GM23338 (cell line): ENCODE measurements around the gene UBXN10. TPM values are rescaled to one million over a fixed set of nuclear protein-coding genes. Genes with fewer than 3 reads are reported as not detected.

Source experiments
- ATAC-seq: fragments of 200-7000 bp; cut with Tn5 transposase; 3 replicates; pipeline ENCODE4 v1.9.1; 2020
- DNase-seq: peaks from one replicate; pipeline ENCODE4 v3.0.0-alpha.2; 2015; ENCODE audit warnings: low spot score
- H2AFZ ChIP-seq: fragments of 200-600 bp; sonication (generic); 2 replicates; pipeline ENCODE4 v1.8.0; 2016; ENCODE audit warnings: antibody characterized with exemption, mild to moderate bottlenecking, moderate library complexity
- H3F3A ChIP-seq: fragments of 200-600 bp; sonication (generic); replicated peaks from 2 replicates; pipeline ENCODE4 v1.8.0; 2017; ENCODE audit warnings: antibody characterized with exemption, mixed run types, low read depth
- H3K27ac ChIP-seq: fragments of 200-600 bp; sonication (generic); 2 replicates; pipeline ENCODE4 v1.6.1; 2016; ENCODE audit warnings: low read depth
- H3K27me3 ChIP-seq: fragments of 200-600 bp; sonication (generic); 2 replicates; pipeline ENCODE4 v1.8.0; 2016; ENCODE audit warnings: mild to moderate bottlenecking, mixed run types, moderate library complexity; ENCODE audit not compliant: insufficient read depth
- H3K36me3 ChIP-seq: fragments of 200-600 bp; sonication (generic); 2 replicates; pipeline ENCODE4 v1.8.0; 2016; ENCODE audit warnings: mild to moderate bottlenecking; ENCODE audit not compliant: insufficient read depth
- H3K4me1 ChIP-seq: fragments of 200-600 bp; sonication (generic); 2 replicates; pipeline ENCODE4 v1.8.0; 2016; ENCODE audit warnings: mild to moderate bottlenecking, moderate library complexity; ENCODE audit not compliant: insufficient read depth
- H3K4me2 ChIP-seq: fragments of 200-600 bp; sonication (generic); 2 replicates; pipeline ENCODE4 v1.7.1; 2017; ENCODE audit warnings: mixed run types
- H3K4me3 ChIP-seq: fragments of 200-600 bp; sonication (generic); 2 replicates; pipeline ENCODE4 v1.6.1; 2016; ENCODE audit warnings: mixed run types
- H3K79me2 ChIP-seq: fragments of 200-600 bp; sonication (generic); replicated peaks from 2 replicates; pipeline ENCODE4 v1.8.0; 2017; ENCODE audit warnings: mild to moderate bottlenecking; ENCODE audit not compliant: insufficient read depth
- H3K9me2 ChIP-seq: fragments of 200-600 bp; sonication (generic); 2 replicates; pipeline ENCODE4 v1.8.0; 2017; ENCODE audit not compliant: insufficient read depth
- H4K20me1 ChIP-seq: fragments of 200-600 bp; sonication (generic); replicated peaks from 2 replicates; pipeline ENCODE4 v1.8.0; 2017; ENCODE audit warnings: mild to moderate bottlenecking; ENCODE audit not compliant: insufficient read depth
- H3K27ac Mint-ChIP-seq: 2 replicates; pipeline ENCODE4 v1.8.0; 2020; ENCODE audit warnings: inconsistent platforms, mild to moderate bottlenecking, moderate library complexity, mixed read lengths
- H3K27me3 Mint-ChIP-seq: 3 replicates; pipeline ENCODE4 v1.8.0; 2022; ENCODE audit warnings: low read depth, mild to moderate bottlenecking, moderate library complexity, mixed read lengths, inconsistent platforms; ENCODE audit not compliant: insufficient read depth, poor library complexity
- H3K36me3 Mint-ChIP-seq: 3 replicates; pipeline ENCODE4 v1.8.0; 2021; ENCODE audit warnings: low read depth, mild to moderate bottlenecking, inconsistent platforms, moderate library complexity, mixed read lengths
- H3K4me1 Mint-ChIP-seq: 3 replicates; pipeline ENCODE4 v1.8.0; 2020; ENCODE audit warnings: mild to moderate bottlenecking, inconsistent platforms, mixed read lengths
- H3K4me3 Mint-ChIP-seq: 3 replicates; pipeline ENCODE4 v1.8.0; 2021; ENCODE audit warnings: moderate library complexity, mild to moderate bottlenecking, inconsistent platforms, mixed read lengths
- H3K9me3 Mint-ChIP-seq: 3 replicates; pipeline ENCODE4 v1.8.0; 2020; ENCODE audit warnings: moderate library complexity, mild to moderate bottlenecking, inconsistent platforms, mixed read lengths
- CREB1 ChIP-seq: fragments of 250-450 bp; sonication (Bioruptor Pico); IDR thresholded peaks from 2 replicates; pipeline ENCODE4 v1.5.0; 2020; ENCODE audit warnings: low read depth, mild to moderate bottlenecking, moderate library complexity
- EZH2 ChIP-seq: fragments of 200-600 bp; sonication (generic); IDR thresholded peaks from one replicate; pipeline ENCODE4 v1.8.0; 2017; ENCODE audit warnings: antibody characterized with exemption, mild to moderate bottlenecking, low read depth; ENCODE audit not compliant: unreplicated experiment
- EZH2phosphoT487 ChIP-seq: fragments of 200-600 bp; sonication (generic); IDR thresholded peaks from one replicate; pipeline ENCODE4 v1.8.1; 2018; ENCODE audit warnings: antibody characterized with exemption; ENCODE audit not compliant: unreplicated experiment
- JUNB ChIP-seq: IDR thresholded peaks from one replicate; pipeline ENCODE4 v1.6.1; 2016; ENCODE audit warnings: antibody characterized with exemption; ENCODE audit not compliant: unreplicated experiment
- NANOG ChIP-seq: IDR thresholded peaks from 2 replicates; pipeline ENCODE4 v1.6.1; 2016; ENCODE audit warnings: antibody characterized with exemption, borderline replicate concordance
- POLR2AphosphoS5 ChIP-seq: IDR thresholded peaks from 2 replicates; pipeline ENCODE4 v1.6.1; 2016; ENCODE audit warnings: antibody characterized with exemption, low read depth
- STAT1 ChIP-seq: IDR thresholded peaks from one replicate; pipeline ENCODE4 v1.6.1; 2016; ENCODE audit warnings: antibody characterized with exemption; ENCODE audit not compliant: unreplicated experiment
- ZNF114 ChIP-seq: fragments of 250-450 bp; sonication (Bioruptor Pico); IDR thresholded peaks from 2 replicates; pipeline ENCODE4 v1.5.0; 2020; ENCODE audit warnings: mild to moderate bottlenecking, moderate library complexity
- ZNF331 ChIP-seq: fragments of 250-450 bp; sonication (Bioruptor Pico); IDR thresholded peaks from 2 replicates; pipeline ENCODE4 v1.5.0; 2020; ENCODE audit warnings: low read depth, mild to moderate bottlenecking, moderate library complexity
- polyA plus RNA-seq: library from polyadenylated mRNA; unstranded; fragments of >200 nt; fragmentation: Nextera tagmentation; extraction: Ambion mirVana; gene quantifications from 2 replicates; pipeline ENCODE4 v1.2.1, GENCODE V29; 2016
- total RNA-seq: library from RNA; depleted of rRNA; stranded (reverse); fragments of >200 nt; shearing (Covaris generic); gene quantifications from 2 replicates; pipeline ENCODE4 v1.2.3, GENCODE V29; 2014
- TF ChIP-seq, protein P1 (sequence below): fragments of 250-450 bp; sonication (Bioruptor Pico); IDR thresholded peaks from 2 replicates; pipeline ENCODE4 v1.5.0; 2020; ENCODE audit warnings: mild to moderate bottlenecking, moderate library complexity
- TF ChIP-seq, protein P2 (sequence below): IDR thresholded peaks from 2 replicates; pipeline ENCODE4 v1.6.1; 2016; ENCODE audit warnings: antibody characterized with exemption
- TF ChIP-seq, protein P3 (sequence below), 2 experiments: fragments of 200-600 bp in 1 of 2; sonication (generic) in 1 of 2; conservative IDR thresholded peaks; 2 replicates each; pipeline versions ENCODE4 v1.5.1 to v1.6.1; 2016 to 2017; ENCODE audit warnings: antibody characterized with exemption in 2 of 2, low read depth in 2 of 2, mild to moderate bottlenecking in 2 of 2, moderate library complexity in 1 of 2
- TF ChIP-seq, protein P4 (sequence below): IDR thresholded peaks from one replicate; pipeline ENCODE4 v1.6.1; 2018; ENCODE audit warnings: antibody characterized with exemption; ENCODE audit not compliant: unreplicated experiment

The UBXN10 gene
- total and polyA plus RNA-seq, 2 experiments from 2014 or later, result 0.27 to 0.69 TPM

DNA sequence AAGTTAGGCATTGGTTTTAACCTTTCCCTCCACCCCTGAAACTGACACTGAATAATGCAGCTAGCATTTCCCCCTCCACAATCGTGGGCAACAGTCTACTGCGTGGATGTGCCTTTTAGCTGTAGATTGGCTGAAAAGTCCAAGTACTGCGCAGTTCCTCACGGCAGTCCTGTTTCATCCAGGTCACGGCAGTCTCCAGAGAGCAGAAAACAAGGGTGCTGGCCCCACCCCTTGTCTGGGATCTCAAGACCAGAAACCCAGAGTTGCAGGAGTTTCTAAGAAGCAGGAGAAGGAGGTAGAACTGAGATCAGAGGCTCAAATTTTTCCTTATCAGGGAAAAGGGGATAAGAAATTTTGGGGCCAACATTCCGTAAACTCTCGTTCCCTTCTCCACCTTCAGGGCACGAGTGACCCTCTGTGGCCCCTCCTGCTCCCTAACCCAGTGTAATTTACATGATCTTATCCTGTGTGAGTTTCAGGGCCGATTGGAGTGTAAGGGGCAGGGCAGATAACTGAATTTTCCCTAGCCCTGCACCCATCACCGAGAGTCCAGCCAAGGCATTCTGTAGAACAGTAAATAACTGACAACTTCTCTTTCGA lies 26.3 kb downstream of the UBXN10 start:
- Histone ChIP-seq H3K79me2 (no peaks in the 10 kb centered on the region), H4K20me1 (no peaks in the 10 kb centered on the region), H3K4me2 (no peak overlapping the region), H3K9me2 (no peaks in the 10 kb centered on the region), H3F3A (no peaks in the 10 kb centered on the region), H3K27ac (no peak overlapping the region), H3K4me1 (peaks cover 12% of the 10 kb centered on the region), H3K27me3 (no peaks in the 10 kb centered on the region), H3K4me3 (no peak overlapping the region), H3K36me3 (no peaks in the 10 kb centered on the region), H2AFZ (peak overlapping the region; percentile 83)
- Mint-ChIP-seq H3K36me3 (peaks cover 2% of the 10 kb centered on the region; the same call in 1 of the 3 replicates), H3K9me3 (peaks cover 4% of the 10 kb centered on the region; the same call in 2 of the 3 replicates), H3K27me3 (peaks cover 9% of the 10 kb centered on the region), H3K4me1 (peaks cover 10% of the 10 kb centered on the region), H3K27ac (no peak overlapping the region), H3K4me3 (no peak overlapping the region; the same call in 2 of the 3 replicates)
- no peak for DNase-seq
- peak; percentile 10; the same call in 2 of the 3 replicates for ATAC-seq
- TF ChIP-seq, protein P1, sequence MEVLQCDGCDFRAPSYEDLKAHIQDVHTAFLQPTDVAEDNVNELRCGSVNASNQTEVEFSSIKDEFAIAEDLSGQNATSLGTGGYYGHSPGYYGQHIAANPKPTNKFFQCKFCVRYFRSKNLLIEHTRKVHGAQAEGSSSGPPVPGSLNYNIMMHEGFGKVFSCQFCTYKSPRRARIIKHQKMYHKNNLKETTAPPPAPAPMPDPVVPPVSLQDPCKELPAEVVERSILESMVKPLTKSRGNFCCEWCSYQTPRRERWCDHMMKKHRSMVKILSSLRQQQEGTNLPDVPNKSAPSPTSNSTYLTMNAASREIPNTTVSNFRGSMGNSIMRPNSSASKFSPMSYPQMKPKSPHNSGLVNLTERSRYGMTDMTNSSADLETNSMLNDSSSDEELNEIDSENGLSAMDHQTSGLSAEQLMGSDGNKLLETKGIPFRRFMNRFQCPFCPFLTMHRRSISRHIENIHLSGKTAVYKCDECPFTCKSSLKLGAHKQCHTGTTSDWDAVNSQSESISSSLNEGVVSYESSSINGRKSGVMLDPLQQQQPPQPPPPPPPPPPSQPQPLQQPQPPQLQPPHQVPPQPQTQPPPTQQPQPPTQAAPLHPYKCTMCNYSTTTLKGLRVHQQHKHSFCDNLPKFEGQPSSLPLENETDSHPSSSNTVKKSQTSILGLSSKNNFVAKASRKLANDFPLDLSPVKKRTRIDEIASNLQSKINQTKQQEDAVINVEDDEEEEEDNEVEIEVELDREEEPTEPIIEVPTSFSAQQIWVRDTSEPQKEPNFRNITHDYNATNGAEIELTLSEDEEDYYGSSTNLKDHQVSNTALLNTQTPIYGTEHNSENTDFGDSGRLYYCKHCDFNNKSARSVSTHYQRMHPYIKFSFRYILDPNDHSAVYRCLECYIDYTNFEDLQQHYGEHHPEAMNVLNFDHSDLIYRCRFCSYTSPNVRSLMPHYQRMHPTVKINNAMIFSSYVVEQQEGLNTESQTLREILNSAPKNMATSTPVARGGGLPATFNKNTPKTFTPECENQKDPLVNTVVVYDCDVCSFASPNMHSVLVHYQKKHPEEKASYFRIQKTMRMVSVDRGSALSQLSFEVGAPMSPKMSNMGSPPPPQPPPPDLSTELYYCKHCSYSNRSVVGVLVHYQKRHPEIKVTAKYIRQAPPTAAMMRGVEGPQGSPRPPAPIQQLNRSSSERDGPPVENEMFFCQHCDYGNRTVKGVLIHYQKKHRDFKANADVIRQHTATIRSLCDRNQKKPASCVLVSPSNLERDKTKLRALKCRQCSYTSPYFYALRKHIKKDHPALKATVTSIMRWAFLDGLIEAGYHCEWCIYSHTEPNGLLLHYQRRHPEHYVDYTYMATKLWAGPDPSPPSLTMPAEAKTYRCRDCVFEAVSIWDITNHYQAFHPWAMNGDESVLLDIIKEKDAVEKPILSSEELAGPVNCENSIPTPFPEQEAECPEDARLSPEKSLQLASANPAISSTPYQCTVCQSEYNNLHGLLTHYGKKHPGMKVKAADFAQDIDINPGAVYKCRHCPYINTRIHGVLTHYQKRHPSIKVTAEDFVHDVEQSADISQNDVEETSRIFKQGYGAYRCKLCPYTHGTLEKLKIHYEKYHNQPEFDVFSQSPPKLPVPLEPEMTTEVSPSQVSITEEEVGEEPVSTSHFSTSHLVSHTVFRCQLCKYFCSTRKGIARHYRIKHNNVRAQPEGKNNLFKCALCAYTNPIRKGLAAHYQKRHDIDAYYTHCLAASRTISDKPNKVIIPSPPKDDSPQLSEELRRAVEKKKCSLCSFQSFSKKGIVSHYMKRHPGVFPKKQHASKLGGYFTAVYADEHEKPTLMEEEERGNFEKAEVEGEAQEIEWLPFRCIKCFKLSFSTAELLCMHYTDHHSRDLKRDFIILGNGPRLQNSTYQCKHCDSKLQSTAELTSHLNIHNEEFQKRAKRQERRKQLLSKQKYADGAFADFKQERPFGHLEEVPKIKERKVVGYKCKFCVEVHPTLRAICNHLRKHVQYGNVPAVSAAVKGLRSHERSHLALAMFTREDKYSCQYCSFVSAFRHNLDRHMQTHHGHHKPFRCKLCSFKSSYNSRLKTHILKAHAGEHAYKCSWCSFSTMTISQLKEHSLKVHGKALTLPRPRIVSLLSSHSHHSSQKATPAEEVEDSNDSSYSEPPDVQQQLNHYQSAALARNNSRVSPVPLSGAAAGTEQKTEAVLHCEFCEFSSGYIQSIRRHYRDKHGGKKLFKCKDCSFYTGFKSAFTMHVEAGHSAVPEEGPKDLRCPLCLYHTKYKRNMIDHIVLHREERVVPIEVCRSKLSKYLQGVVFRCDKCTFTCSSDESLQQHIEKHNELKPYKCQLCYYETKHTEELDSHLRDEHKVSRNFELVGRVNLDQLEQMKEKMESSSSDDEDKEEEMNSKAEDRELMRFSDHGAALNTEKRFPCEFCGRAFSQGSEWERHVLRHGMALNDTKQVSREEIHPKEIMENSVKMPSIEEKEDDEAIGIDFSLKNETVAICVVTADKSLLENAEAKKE (CRISPR knock-in tag), result no peak
- TF ChIP-seq EZH2, result no peak
- TF ChIP-seq, protein P2, sequence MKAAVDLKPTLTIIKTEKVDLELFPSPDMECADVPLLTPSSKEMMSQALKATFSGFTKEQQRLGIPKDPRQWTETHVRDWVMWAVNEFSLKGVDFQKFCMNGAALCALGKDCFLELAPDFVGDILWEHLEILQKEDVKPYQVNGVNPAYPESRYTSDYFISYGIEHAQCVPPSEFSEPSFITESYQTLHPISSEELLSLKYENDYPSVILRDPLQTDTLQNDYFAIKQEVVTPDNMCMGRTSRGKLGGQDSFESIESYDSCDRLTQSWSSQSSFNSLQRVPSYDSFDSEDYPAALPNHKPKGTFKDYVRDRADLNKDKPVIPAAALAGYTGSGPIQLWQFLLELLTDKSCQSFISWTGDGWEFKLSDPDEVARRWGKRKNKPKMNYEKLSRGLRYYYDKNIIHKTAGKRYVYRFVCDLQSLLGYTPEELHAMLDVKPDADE, result no peak
- no peak for TF ChIP-seq ZNF331 (CRISPR knock-in tag)
- TF ChIP-seq EZH2phosphoT487, result no peak
- TF ChIP-seq, protein P3, sequence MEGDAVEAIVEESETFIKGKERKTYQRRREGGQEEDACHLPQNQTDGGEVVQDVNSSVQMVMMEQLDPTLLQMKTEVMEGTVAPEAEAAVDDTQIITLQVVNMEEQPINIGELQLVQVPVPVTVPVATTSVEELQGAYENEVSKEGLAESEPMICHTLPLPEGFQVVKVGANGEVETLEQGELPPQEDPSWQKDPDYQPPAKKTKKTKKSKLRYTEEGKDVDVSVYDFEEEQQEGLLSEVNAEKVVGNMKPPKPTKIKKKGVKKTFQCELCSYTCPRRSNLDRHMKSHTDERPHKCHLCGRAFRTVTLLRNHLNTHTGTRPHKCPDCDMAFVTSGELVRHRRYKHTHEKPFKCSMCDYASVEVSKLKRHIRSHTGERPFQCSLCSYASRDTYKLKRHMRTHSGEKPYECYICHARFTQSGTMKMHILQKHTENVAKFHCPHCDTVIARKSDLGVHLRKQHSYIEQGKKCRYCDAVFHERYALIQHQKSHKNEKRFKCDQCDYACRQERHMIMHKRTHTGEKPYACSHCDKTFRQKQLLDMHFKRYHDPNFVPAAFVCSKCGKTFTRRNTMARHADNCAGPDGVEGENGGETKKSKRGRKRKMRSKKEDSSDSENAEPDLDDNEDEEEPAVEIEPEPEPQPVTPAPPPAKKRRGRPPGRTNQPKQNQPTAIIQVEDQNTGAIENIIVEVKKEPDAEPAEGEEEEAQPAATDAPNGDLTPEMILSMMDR (conservative IDR thresholded peaks at IDR 0.05; ENCODE audit: low read depth in 2 of 2), result no peak
- no peak for TF ChIP-seq CREB1 (CRISPR knock-in tag)
- no peak for TF ChIP-seq NANOG
- TF ChIP-seq JUNB, result no peak
- TF ChIP-seq STAT1, result no peak
- TF ChIP-seq, protein P4, sequence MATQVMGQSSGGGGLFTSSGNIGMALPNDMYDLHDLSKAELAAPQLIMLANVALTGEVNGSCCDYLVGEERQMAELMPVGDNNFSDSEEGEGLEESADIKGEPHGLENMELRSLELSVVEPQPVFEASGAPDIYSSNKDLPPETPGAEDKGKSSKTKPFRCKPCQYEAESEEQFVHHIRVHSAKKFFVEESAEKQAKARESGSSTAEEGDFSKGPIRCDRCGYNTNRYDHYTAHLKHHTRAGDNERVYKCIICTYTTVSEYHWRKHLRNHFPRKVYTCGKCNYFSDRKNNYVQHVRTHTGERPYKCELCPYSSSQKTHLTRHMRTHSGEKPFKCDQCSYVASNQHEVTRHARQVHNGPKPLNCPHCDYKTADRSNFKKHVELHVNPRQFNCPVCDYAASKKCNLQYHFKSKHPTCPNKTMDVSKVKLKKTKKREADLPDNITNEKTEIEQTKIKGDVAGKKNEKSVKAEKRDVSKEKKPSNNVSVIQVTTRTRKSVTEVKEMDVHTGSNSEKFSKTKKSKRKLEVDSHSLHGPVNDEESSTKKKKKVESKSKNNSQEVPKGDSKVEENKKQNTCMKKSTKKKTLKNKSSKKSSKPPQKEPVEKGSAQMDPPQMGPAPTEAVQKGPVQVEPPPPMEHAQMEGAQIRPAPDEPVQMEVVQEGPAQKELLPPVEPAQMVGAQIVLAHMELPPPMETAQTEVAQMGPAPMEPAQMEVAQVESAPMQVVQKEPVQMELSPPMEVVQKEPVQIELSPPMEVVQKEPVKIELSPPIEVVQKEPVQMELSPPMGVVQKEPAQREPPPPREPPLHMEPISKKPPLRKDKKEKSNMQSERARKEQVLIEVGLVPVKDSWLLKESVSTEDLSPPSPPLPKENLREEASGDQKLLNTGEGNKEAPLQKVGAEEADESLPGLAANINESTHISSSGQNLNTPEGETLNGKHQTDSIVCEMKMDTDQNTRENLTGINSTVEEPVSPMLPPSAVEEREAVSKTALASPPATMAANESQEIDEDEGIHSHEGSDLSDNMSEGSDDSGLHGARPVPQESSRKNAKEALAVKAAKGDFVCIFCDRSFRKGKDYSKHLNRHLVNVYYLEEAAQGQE, result no peak
- no peak for TF ChIP-seq POLR2AphosphoS5
- TF ChIP-seq ZNF114, result no peak
